DOHH2 (cell line): Measurements from ENCODE around the gene SMARCAL1.

ENCODE experiments used
- H3F3A ChIP-seq: fragments of 200-600 bp; sonication (generic), shearing (Covaris generic); 2 replicates; pipeline ENCODE4 v1.6.0; 2016; ENCODE audit warnings: antibody characterized with exemption, mild to moderate bottlenecking; ENCODE audit not compliant: control insufficient read depth, insufficient read depth
- H3K27ac ChIP-seq: fragments of 200-600 bp; sonication (generic); 2 replicates; pipeline ENCODE4 v1.5.1; 2014; ENCODE audit warnings: low read depth, mild to moderate bottlenecking, low read length, moderate library complexity
- H3K27me3 ChIP-seq: fragments of 200-600 bp; sonication (generic); 2 replicates; pipeline ENCODE4 v1.6.1; 2014; ENCODE audit warnings: mild to moderate bottlenecking, low read length, mixed read lengths; ENCODE audit not compliant: control insufficient read depth
- H3K36me3 ChIP-seq: fragments of 200-600 bp; sonication (generic); 2 replicates; pipeline ENCODE4 v1.6.1; 2014; ENCODE audit warnings: mild to moderate bottlenecking, low read length, moderate library complexity, mixed read lengths; ENCODE audit not compliant: control insufficient read depth
- H3K4me1 ChIP-seq: fragments of 200-600 bp; sonication (generic); 2 replicates; pipeline ENCODE4 v1.6.1; 2014; ENCODE audit warnings: mild to moderate bottlenecking, low read length, mixed read lengths; ENCODE audit not compliant: control insufficient read depth
- H3K4me2 ChIP-seq: fragments of 200-600 bp; sonication (generic); 2 replicates; pipeline ENCODE4 v1.6.0; 2014; ENCODE audit warnings: mild to moderate bottlenecking, low read length, moderate library complexity
- H3K4me3 ChIP-seq: fragments of 200-600 bp; sonication (generic); 2 replicates; pipeline ENCODE4 v1.5.1; 2014; ENCODE audit warnings: mild to moderate bottlenecking, low read length, mixed read lengths
- H3K79me2 ChIP-seq: fragments of 200-600 bp; sonication (generic); 2 replicates; pipeline ENCODE4 v1.6.1; 2014; ENCODE audit warnings: mild to moderate bottlenecking, low read length, mixed read lengths; ENCODE audit not compliant: control insufficient read depth
- H3K9me2 ChIP-seq: fragments of 200-600 bp; sonication (generic); replicated peaks from 2 replicates; pipeline ENCODE4 v1.6.1; 2014; ENCODE audit warnings: mild to moderate bottlenecking, low read length, mixed read lengths; ENCODE audit not compliant: control insufficient read depth
- H3K9me3 ChIP-seq: fragments of 200-600 bp; sonication (generic); 2 replicates; pipeline ENCODE4 v1.6.1; 2014; ENCODE audit warnings: antibody characterized with exemption, low read length, mixed read lengths; ENCODE audit not compliant: control insufficient read depth, insufficient read depth
- H4K20me1 ChIP-seq: fragments of 200-600 bp; sonication (generic); 2 replicates; pipeline ENCODE4 v1.6.0; 2014; ENCODE audit warnings: low read depth, mild to moderate bottlenecking, antibody characterized with exemption, low read length, moderate library complexity; ENCODE audit not compliant: control insufficient read depth, insufficient read depth
- EZH2phosphoT487 ChIP-seq: fragments of 200-600 bp; sonication (generic); IDR thresholded peaks from 2 replicates; pipeline ENCODE4 v1.6.1; 2017; ENCODE audit warnings: borderline replicate concordance, mild to moderate bottlenecking, antibody characterized with exemption, low read length, moderate library complexity, mixed read lengths
- TF ChIP-seq, protein P1 (sequence below): fragments of 200-600 bp; sonication (generic); IDR thresholded peaks from one replicate; pipeline ENCODE4 v1.5.1; 2014; ENCODE audit warnings: antibody characterized with exemption, mild to moderate bottlenecking, low read depth, low read length; ENCODE audit not compliant: poor library complexity, severe bottlenecking

SMARCAL1 gene

DNA sequence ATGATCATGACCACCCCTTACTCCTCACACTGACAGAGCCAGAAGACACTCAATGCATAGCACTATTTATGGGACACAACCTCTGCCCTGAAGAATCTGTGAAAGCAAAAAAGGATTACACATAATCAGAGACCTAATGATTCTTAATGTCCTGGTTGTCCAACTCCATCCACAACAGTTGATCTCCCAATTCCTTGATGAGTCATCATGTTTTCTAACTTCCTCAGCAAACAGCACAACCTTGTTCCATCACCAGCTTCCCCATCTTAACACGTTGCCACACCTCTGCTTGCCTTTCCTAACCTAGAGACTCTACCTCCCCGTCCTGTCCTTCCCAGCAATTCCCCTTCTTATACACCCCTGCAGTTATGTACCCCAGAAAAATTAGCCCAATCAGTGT lies 26.8 kb upstream of the SMARCAL1 start:
- Histone ChIP-seq H3K79me2 (no peaks in the 10 kb centered on the region), H3K27me3 (peaks cover 3% of the 10 kb centered on the region; the same call in 1 of the 2 replicates), H4K20me1 (no peaks in the 10 kb centered on the region), H3K4me3 (no peak overlapping the region), H3K36me3 (no peaks in the 10 kb centered on the region), H3K9me3 (no peaks in the 10 kb centered on the region), H3K4me2 (no peak overlapping the region), H3F3A (no peaks in the 10 kb centered on the region), H3K4me1 (no peaks in the 10 kb centered on the region), H3K27ac (no peak overlapping the region), H3K9me2 (no peaks in the 10 kb centered on the region)
- no peak for TF ChIP-seq EZH2phosphoT487
- TF ChIP-seq, protein P1, sequence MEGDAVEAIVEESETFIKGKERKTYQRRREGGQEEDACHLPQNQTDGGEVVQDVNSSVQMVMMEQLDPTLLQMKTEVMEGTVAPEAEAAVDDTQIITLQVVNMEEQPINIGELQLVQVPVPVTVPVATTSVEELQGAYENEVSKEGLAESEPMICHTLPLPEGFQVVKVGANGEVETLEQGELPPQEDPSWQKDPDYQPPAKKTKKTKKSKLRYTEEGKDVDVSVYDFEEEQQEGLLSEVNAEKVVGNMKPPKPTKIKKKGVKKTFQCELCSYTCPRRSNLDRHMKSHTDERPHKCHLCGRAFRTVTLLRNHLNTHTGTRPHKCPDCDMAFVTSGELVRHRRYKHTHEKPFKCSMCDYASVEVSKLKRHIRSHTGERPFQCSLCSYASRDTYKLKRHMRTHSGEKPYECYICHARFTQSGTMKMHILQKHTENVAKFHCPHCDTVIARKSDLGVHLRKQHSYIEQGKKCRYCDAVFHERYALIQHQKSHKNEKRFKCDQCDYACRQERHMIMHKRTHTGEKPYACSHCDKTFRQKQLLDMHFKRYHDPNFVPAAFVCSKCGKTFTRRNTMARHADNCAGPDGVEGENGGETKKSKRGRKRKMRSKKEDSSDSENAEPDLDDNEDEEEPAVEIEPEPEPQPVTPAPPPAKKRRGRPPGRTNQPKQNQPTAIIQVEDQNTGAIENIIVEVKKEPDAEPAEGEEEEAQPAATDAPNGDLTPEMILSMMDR: no peak

DNA sequence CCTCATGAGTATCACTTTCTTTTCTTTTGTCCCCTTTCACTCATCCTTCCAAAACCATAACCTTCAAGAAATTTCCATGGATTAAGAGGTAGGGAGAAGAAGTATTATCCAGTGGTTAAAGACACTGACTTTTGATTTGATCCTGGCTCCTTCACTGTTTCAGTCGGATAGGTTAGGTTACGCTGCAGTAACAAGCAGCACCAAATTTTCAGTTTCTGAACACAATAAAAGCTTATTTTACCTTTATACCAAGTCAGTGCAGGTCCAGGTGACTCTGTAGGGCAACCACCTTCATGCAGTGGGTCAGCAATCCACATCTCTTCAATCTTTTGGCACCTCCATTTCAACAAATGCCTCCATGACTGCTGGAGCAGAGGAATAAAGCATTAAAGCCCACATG lies 25.0 kb upstream of the SMARCAL1 start:
- H3K9me3 ChIP-seq: no peaks in the 10 kb centered on the region
- H3K4me1 ChIP-seq: no peaks in the 10 kb centered on the region
- H3K27ac ChIP-seq: no peak overlapping the region
- H3K4me2 ChIP-seq: no peak overlapping the region
- no peak overlapping the region for H3K4me3 ChIP-seq
- H3F3A ChIP-seq: no peaks in the 10 kb centered on the region
- no peaks in the 10 kb centered on the region for H3K36me3 ChIP-seq
- no peaks in the 10 kb centered on the region for H3K79me2 ChIP-seq
- no peak for TF ChIP-seq EZH2phosphoT487
- TF ChIP-seq, protein P1: no peak
- H3K27me3 ChIP-seq: peaks cover 3% of the 10 kb centered on the region; the same call in 1 of the 2 replicates
- no peaks in the 10 kb centered on the region for H4K20me1 ChIP-seq
- no peaks in the 10 kb centered on the region for H3K9me2 ChIP-seq

DNA sequence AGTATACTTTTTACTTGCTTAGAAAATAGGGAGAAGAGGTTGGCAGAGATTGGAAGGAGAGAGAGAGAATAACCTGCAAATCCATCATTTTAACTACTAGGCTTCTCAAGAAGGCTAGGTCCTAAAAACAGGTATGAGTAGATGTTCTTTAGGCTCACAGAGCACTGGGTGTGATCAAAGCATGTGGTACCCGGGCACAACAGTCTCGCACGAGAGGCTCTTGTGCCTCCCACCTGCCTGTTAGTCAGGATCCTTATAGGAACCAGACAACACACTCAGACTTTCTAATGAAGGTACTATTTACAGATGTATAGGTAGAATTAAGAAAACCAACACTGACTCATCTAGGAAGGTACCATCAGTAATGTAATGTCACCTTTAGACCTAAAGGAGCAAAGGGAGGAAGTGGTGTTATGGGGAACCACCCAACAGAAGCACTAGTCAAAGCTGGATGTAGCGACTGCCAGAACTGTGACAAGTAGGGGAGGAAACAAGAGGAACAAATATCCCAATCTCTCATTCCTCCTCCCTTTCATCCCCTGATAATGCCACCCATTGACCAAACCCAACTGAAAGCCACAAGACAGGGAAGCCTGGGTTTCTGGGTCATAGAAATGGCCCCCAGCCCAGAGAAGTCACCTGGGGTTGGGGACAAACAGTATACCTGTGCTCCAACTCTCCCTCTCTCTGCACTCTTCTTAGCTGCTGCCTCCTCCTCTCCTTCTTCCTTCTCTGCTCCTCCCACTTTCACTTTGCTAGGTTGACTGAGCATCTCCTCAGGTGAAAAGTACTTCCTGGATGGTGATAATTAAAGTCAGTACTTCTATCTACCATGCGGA lies 24.0 kb upstream of the SMARCAL1 start:
- H3K4me3 ChIP-seq: no peak overlapping the region
- H4K20me1 ChIP-seq: no peaks in the 10 kb centered on the region
- no peaks in the 10 kb centered on the region for H3K4me1 ChIP-seq
- H3K4me2 ChIP-seq: no peak overlapping the region
- no peaks in the 10 kb centered on the region for H3K79me2 ChIP-seq
- H3F3A ChIP-seq: no peaks in the 10 kb centered on the region
- no peaks in the 10 kb centered on the region for H3K9me2 ChIP-seq
- peaks cover 3% of the 10 kb centered on the region; the same call in 1 of the 2 replicates for H3K27me3 ChIP-seq
- no peaks in the 10 kb centered on the region for H3K9me3 ChIP-seq
- H3K36me3 ChIP-seq: no peaks in the 10 kb centered on the region
- H3K27ac ChIP-seq: no peak overlapping the region
- TF ChIP-seq, protein P1: no peak
- TF ChIP-seq EZH2phosphoT487: no peak
